GM19452 (cell line): ENCODE results near the gene KIF26B.

Experiments used
- ATAC-seq: cut with Tn5 transposase; IDR thresholded peaks from one replicate; pipeline ENCODE4 v1.9.1; 2021; ENCODE audit not compliant: unreplicated experiment

The KIF26B gene

GRCh38 chr1:245131026-245131393, 23.8 kb upstream of the KIF26B start:
- no peak for ATAC-seq

GRCh38 chr1:245132771-245133170, 22.0 kb upstream of the KIF26B start:
- no peak for ATAC-seq

DNA sequence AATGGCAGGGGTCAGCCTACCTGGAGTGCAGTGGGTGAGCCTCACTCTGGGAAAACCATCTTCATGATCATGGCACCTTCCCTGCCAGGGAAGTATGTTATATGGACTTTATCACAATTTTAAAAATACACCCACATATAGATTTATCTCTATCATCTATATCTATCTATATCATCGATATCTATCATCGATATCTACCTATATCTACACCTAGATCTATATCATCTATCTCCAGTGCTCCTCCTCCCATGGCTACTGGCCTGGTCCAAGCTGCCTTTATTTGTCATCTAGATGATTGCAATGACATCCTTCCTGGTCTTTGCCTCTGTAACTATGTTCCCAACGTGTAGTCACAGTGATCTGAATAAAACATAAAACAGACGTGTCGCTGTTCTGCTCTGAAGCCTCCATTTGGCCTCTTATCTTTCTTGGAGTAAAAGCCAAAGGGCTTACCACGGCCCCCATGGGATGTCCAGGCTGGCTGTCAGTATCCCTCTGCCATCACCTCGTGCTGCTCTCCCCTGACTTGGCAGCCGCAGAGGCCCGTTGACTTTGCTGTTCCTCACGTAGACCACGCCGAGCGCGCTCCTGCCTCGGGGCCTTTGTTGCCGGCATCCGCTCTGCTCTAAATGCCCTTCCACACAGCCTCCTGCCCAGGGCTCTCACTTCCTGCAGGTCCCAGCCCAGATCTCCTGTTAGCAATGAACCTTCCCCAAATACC, 20.6 kb upstream of the KIF26B start:
- ATAC-seq: no peak

DNA sequence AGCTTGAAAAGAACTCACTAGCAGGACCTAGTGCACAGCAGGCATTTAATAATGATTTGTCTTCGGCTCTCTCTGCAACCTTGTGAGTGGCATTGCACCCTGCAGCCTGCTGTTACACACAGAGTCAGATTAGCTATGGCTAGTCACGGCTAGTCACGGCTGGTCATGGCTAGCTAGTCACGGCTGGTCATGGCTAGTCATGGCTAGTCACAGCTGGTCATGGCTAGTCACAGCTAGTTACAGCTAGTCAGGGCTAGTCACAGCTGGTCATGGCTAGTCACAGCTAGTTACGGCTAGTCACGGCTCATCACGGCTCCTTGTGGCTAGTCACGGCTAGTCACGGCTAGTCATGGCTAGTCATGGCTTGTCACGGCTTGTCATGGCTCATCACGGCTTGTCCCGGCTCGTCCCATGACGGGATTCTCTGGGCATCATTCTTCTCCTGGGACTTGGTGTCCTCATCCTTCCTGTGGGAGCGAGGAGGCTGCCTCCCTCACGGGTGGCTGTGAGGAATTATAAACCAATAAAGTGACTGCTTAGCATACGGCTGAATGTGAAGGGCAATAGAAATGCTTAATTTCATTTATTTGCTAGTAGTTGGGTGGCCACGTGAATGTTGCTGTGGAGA, 12.5 kb upstream of the KIF26B start:
- no peak for ATAC-seq

GRCh38 chr1:245142976-245143375, 11.8 kb upstream of the KIF26B start:
- ATAC-seq: no peak

GRCh38 chr1:245143849-245144248, 10.9 kb upstream of the KIF26B start:
- no peak for ATAC-seq

GRCh38 chr1:245148069-245148468, 6.7 kb upstream of the KIF26B start:
- ATAC-seq: no peak

- no peak for ATAC-seq
Observed at GRCh38 chr1:245148861-245149260, 5.9 kb upstream of the KIF26B start.

- no peak for ATAC-seq
Observed at GRCh38 chr1:245153081-245153551, 1.7 kb upstream of the KIF26B start.

DNA sequence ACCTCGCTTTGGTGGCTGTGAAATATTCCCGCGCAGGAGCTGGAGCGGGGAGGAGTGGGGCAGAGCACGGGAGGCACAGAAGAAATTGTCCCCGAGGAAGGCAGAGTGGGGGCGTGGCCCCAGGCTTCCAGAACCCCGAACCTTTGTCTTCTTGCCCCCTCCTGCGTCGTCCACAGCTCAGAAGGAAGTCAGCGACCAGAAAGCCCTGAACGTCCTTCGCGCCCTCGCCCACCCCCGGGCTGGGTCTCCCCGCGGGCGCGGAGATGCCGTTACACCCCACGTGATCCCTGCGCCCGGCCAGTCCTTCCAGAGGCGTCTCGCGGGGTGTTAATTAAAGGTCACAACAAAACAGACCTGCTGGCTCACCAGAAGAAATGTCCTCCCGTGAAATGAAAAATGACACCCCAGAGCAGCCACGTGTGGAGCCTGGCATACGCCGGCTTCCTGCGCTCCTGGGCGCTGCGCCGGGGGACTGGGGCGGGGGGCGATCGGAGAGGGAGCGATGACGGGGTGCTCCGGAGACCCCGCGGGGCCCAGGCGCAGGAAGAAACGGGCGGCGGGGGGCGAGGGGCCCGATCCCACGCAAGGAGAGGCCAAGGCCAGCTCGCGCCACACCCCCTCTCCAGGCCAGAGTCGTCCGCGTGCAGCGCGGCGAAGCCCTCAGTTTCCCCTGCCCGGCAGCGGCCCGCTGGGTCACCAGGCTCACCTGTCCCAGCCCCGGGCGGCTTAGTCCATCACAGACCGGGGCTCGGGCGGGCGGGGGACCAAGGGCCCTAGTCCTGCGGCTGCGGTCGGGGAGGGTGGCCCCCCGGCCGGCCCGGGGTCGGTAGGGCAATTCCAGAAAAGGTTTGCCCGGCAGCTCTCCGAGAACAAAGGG, 995 bp upstream of the KIF26B start:
- no peak for ATAC-seq

- no peak for ATAC-seq
Observed at GRCh38 chr1:245155272-245156040, 671 bp downstream of the KIF26B start.

DNA sequence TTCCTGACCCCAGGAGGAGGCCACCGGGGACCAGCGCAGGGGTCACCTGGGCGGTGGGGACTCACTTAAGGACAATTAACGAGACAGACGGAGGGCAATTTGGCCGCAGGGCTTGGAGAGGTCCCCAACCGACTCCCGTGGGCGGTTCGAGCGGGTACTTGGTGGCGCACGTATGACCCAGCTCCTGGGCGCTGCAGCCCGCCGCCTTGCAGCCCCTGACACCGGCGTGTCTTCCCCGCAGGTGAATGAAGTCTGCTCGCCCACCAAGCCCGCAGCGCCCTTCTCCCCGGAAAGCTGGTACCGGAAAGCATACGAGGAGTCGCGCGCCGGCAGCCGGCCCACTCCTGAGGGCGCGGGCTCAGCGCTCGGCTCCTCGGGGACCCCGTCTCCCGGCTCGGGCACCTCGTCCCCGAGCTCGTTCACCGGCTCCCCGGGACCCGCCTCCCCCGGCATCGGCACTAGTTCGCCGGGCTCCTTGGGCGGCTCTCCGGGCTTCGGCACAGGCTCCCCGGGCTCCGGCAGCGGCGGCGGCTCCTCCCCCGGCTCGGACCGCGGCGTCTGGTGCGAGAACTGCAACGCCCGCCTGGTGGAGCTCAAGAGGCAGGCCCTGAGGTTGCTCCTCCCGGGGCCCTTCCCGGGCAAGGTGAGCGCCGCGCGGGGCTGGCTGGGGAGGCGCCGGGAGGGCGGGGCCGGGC, 1.4 kb downstream of the KIF26B start:
- peak; percentile 82 for ATAC-seq

DNA sequence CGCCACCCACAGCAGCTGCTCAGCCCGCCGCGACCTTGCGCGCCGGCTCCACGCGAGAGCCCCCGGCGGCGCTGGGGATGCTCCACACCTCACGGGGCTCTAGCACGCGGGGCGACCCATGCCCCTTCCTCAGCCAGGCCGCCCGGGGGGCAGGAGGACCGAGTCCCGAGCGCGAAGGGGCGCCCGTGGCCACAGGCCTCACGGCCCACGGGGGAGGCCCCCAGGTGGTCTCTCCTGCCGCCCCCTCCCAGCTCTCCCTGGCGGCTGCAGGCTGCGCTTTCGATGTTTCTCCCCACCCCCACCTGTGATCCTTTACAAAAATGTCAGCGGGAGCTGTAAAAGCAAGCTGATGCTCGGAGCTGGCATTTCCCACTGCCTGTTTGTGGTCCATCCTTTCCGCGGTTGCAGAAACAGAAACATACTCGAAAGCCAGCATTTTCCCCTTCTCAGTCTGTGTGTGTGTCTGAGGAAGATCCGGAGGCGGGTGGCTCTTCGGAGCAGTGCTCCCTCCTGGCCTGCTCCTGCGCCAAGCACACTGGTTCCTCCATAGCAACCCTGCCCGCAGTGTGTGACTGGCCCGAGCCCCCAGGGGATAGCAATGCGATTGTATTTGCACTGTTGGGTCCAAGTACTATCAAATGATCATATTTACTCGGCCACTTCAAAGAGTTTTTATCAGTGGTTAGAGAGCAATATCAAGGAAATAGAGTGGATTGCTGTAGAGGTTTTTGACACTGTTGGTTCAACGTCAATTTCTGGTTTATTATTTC, 2.1 kb downstream of the KIF26B start:
- no peak for ATAC-seq

- no peak for ATAC-seq
Observed at GRCh38 chr1:245158913-245159312, 4.1 kb downstream of the KIF26B start.

- no peak for ATAC-seq
Observed at GRCh38 chr1:245160288-245160687, 5.5 kb downstream of the KIF26B start.

- no peak for ATAC-seq
Observed at GRCh38 chr1:245160741-245161400, 6.1 kb downstream of the KIF26B start.

- ATAC-seq: no peak
Observed at GRCh38 chr1:245161866-245162265, 7.1 kb downstream of the KIF26B start.

DNA sequence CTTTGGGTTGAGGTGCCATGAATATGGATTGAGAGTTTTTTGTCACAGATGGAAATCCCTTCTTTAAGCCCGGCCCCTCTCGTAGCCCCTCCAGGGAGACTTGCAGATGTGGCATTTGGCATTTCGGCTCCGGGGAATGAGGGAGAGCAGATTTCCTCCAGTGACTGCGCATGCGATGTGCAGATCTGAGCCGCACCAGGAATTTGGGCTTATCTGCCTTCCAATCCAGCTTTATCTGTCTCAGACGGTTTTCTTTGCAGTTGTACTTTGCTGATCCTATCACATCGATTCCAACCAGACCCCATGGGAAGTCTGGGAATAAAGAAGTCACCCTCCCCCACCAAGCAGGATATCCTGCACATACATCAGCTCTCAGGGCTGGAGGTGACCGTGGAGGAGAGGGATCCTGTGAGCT, 11.7 kb downstream of the KIF26B start:
- ATAC-seq: no peak

GRCh38 chr1:245168086-245168485, 13.3 kb downstream of the KIF26B start:
- ATAC-seq: no peak
